ENCODE results near the gene PHF19.

Gene PHF19

DNA sequence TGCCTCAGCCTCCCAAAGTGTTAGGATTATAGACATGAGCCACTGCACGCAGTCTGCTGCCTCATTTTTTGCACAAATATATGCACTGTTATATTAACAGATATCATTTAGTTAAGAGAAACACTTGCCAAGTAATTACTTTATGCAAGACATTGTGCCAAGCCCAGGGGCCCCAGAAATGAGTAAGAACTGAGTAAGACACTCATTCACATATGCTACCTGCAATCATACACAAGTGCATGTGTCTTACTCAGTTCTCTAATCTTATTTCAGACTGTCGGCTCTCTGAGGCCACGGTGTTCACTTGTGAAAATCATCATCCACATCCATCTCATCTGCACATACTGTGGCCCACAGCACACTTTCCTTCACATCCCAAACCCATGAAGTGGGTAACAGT lies 33.7 kb upstream of the PHF19 start:
- no peak overlapping the region for H4K12ac ChIP-seq (ENCODE audit: low read depth, low read length)

DNA sequence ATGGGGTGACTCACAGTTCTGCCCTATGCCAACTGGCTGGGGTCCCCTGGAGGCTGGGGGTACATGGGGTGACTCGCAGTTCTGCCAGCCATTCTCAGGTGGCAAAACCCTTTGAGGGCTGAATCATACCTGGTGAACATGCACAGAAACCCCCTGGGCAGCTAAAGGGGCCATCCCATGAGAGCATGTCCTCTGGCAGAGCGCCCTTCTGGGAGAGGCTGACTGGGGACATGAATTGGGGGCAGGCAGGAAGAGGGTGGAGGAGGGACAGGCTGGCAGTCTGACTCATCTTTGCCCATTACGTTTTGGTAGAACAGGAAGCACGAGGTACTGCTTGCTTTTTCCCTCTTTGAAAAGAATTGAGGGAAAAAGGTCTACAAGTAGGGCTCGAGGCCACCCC lies 32.9 kb upstream of the PHF19 start:
- no peak for DNase-seq
- Histone ChIP-seq H4K91ac (ENCODE audit: low read depth, low read length) (no peak overlapping the region), H3K4me1 (ENCODE audit: control insufficient read depth in 1 of 2, insufficient read depth in 2 of 2, low read length in 2 of 2) (no peaks in the 10 kb centered on the region), H3K27ac (ENCODE audit: low read depth, low read length) (no peak overlapping the region), H3K9ac (ENCODE audit: low read length) (no peak overlapping the region), H3K18ac (ENCODE audit: low read length) (no peak overlapping the region), H3K4me3 (ENCODE audit: low read depth, low read length) (no peak overlapping the region), H3K36me3 (ENCODE audit: control insufficient read depth in 1 of 2, insufficient read depth in 2 of 2, low read length in 2 of 2) (no peaks in the 10 kb centered on the region), H4K8ac (ENCODE audit: low read depth, low read length) (no peak overlapping the region), H3K79me1 (ENCODE audit: low read length) (no peaks in the 10 kb centered on the region), H4K12ac (ENCODE audit: low read depth, low read length) (no peak overlapping the region), H3K79me2 (ENCODE audit: control insufficient read depth, insufficient read depth, low read length, poor library complexity) (no peaks in the 10 kb centered on the region), H2BK120ac (ENCODE audit: insufficient read depth, low read length, poor library complexity) (no peak overlapping the region), H2AK5ac (ENCODE audit: low read length) (no peak overlapping the region), H3K9me3 (ENCODE audit: insufficient read depth, low read depth, low read length) (peaks cover 3% of the 10 kb centered on the region), H2AFZ (ENCODE audit: insufficient read depth, low read length, poor library complexity) (no peak overlapping the region), H3K14ac (ENCODE audit: low read length) (no peak overlapping the region), H3K4me2 (ENCODE audit: low read length) (no peak overlapping the region), H3K27me3 (ENCODE audit: insufficient read depth, low read length) (no peaks in the 10 kb centered on the region), H3K23ac (ENCODE audit: low read length) (no peak overlapping the region), H2BK5ac (ENCODE audit: low read depth, low read length, poor library complexity) (no peak overlapping the region), H3K4ac (ENCODE audit: low read depth, low read length) (no peak overlapping the region), H2BK12ac (ENCODE audit: low read length) (no peak overlapping the region)
- WGBS (ENCODE audit: extremely low coverage, insufficient coverage, insufficient read length), result no CpG with 5 or more reads among the region's 5 CpGs

More for the DNA sequence above, 33.7 kb upstream of the PHF19 start:
- no peak for DNase-seq
- Histone ChIP-seq H2BK5ac (ENCODE audit: low read depth, low read length, poor library complexity) (no peak overlapping the region), H3K79me2 (ENCODE audit: control insufficient read depth, insufficient read depth, low read length, poor library complexity) (no peaks in the 10 kb centered on the region), H3K4ac (ENCODE audit: low read depth, low read length) (no peak overlapping the region), H3K9me3 (ENCODE audit: insufficient read depth, low read depth, low read length) (peaks cover 3% of the 10 kb centered on the region), H3K23ac (ENCODE audit: low read length) (no peak overlapping the region), H3K4me1 (ENCODE audit: control insufficient read depth in 1 of 2, insufficient read depth in 2 of 2, low read length in 2 of 2) (no peaks in the 10 kb centered on the region), H3K79me1 (ENCODE audit: low read length) (no peaks in the 10 kb centered on the region), H3K9ac (ENCODE audit: low read length) (no peak overlapping the region), H4K8ac (ENCODE audit: low read depth, low read length) (no peak overlapping the region), H3K27ac (ENCODE audit: low read depth, low read length) (no peak overlapping the region), H2BK120ac (ENCODE audit: insufficient read depth, low read length, poor library complexity) (no peak overlapping the region), H2AK5ac (ENCODE audit: low read length) (no peak overlapping the region), H3K27me3 (ENCODE audit: insufficient read depth, low read length) (no peaks in the 10 kb centered on the region), H3K18ac (ENCODE audit: low read length) (no peak overlapping the region), H3K36me3 (ENCODE audit: control insufficient read depth in 1 of 2, insufficient read depth in 2 of 2, low read length in 2 of 2) (no peaks in the 10 kb centered on the region), H3K4me3 (ENCODE audit: low read depth, low read length) (no peak overlapping the region), H2BK12ac (ENCODE audit: low read length) (no peak overlapping the region), H3K4me2 (ENCODE audit: low read length) (no peak overlapping the region), H4K91ac (ENCODE audit: low read depth, low read length) (no peak overlapping the region), H2AFZ (ENCODE audit: insufficient read depth, low read length, poor library complexity) (no peak overlapping the region), H3K14ac (ENCODE audit: low read length) (no peak overlapping the region)
- no CpG with 5 or more reads among the region's 3 CpGs for WGBS (ENCODE audit: extremely low coverage, insufficient coverage, insufficient read length)

DNA sequence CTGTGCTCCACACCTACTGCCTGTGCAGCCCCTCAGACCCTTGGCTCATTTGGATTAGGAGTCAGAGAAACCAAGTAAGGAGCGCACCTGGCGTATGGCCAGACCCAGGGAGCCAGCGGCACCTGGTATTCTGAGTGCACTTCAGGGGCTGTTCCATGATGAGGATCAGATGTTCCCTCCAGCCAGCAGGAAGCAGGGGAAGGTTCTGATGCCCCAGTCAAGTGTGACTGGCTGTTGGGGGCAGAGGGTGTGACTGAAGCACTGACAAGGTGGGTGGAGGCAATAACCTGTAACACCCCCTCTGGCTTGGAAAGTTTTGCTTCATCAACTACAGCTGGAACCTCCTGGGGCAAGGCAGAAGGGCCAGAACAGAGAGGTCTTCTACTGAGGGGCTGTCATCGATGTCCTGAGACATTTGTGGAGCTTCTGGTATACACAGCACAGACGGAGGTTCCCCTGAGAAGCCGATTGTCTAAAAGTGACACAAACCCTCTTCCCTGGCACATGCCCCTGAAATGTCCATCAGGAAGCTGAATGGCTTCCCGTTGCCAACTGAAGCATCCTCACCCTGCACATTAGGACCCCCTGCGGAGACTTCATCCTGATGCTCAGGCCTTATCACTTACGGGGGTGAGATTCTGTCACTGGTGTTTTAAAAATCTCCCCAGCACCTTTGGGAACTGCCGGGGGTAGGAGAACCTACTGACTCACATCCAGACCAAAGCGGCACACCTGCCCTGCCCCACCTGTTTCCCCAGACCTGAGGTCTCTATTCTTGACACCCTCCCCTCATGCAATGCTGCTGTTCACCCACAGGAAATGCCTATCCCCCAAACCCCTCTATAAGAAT lies 28.6 kb upstream of the PHF19 start:
- no peak overlapping the region for H2BK5ac ChIP-seq (ENCODE audit: low read depth, low read length, poor library complexity)
- no peak overlapping the region for H3K9ac ChIP-seq (ENCODE audit: low read length)
- no peaks in the 10 kb centered on the region for H3K4me1 ChIP-seq (ENCODE audit: control insufficient read depth in 1 of 2, insufficient read depth in 2 of 2, low read length in 2 of 2)
- no peak overlapping the region for H2AFZ ChIP-seq (ENCODE audit: insufficient read depth, low read length, poor library complexity)
- no peak overlapping the region for H4K8ac ChIP-seq (ENCODE audit: low read depth, low read length)
- H3K14ac ChIP-seq (ENCODE audit: low read length), result no peak overlapping the region
- H2BK120ac ChIP-seq (ENCODE audit: insufficient read depth, low read length, poor library complexity), result no peak overlapping the region
- H3K4me2 ChIP-seq (ENCODE audit: low read length), result no peak overlapping the region
- no peaks in the 10 kb centered on the region for H3K79me2 ChIP-seq (ENCODE audit: control insufficient read depth, insufficient read depth, low read length, poor library complexity)
- no peak overlapping the region for H3K18ac ChIP-seq (ENCODE audit: low read length)
- no peak overlapping the region for H3K4me3 ChIP-seq (ENCODE audit: low read depth, low read length)
- no peak overlapping the region for H3K4ac ChIP-seq (ENCODE audit: low read depth, low read length)
- no CpG with 5 or more reads among the region's 11 CpGs for WGBS (ENCODE audit: extremely low coverage, insufficient coverage, insufficient read length)
- no peaks in the 10 kb centered on the region for H3K36me3 ChIP-seq (ENCODE audit: control insufficient read depth in 1 of 2, insufficient read depth in 2 of 2, low read length in 2 of 2)
- DNase-seq, result no peak
- H3K27ac ChIP-seq (ENCODE audit: low read depth, low read length), result no peak overlapping the region
- H4K91ac ChIP-seq (ENCODE audit: low read depth, low read length), result no peak overlapping the region
- peaks cover 3% of the 10 kb centered on the region for H3K9me3 ChIP-seq (ENCODE audit: insufficient read depth, low read depth, low read length)
- H3K23ac ChIP-seq (ENCODE audit: low read length), result no peak overlapping the region
- no peaks in the 10 kb centered on the region for H3K79me1 ChIP-seq (ENCODE audit: low read length)
- H4K12ac ChIP-seq (ENCODE audit: low read depth, low read length), result no peak overlapping the region
- no peak overlapping the region for H2BK12ac ChIP-seq (ENCODE audit: low read length)
- no peaks in the 10 kb centered on the region for H3K27me3 ChIP-seq (ENCODE audit: insufficient read depth, low read length)
- no peak overlapping the region for H2AK5ac ChIP-seq (ENCODE audit: low read length)

DNA sequence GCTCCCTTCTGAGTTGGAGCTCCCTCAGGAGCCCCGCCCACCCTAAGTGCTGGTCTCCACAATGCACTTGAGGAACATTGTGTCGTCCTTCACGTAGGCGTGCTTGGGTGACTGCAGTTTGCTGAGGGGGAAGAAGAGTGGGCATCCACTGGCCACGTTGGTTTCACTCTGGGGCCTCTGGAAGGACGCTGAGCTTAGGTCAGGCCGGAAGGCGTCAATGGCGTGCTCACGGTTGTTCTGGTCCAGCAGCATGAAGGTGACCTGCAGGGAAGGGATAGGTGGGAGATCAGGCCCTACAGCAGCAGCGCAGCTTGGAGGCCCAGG lies 28.0 kb upstream of the PHF19 start:
- Histone ChIP-seq H3K18ac (ENCODE audit: low read length) (no peak overlapping the region), H4K8ac (ENCODE audit: low read depth, low read length) (no peak overlapping the region), H2BK5ac (ENCODE audit: low read depth, low read length, poor library complexity) (no peak overlapping the region), H2AFZ (ENCODE audit: insufficient read depth, low read length, poor library complexity) (no peak overlapping the region), H3K23ac (ENCODE audit: low read length) (no peak overlapping the region), H3K9ac (ENCODE audit: low read length) (no peak overlapping the region), H3K36me3 (ENCODE audit: control insufficient read depth in 1 of 2, insufficient read depth in 2 of 2, low read length in 2 of 2) (no peaks in the 10 kb centered on the region), H3K9me3 (ENCODE audit: insufficient read depth, low read depth, low read length) (peaks cover 3% of the 10 kb centered on the region), H2BK120ac (ENCODE audit: insufficient read depth, low read length, poor library complexity) (no peak overlapping the region), H3K79me2 (ENCODE audit: control insufficient read depth, insufficient read depth, low read length, poor library complexity) (no peaks in the 10 kb centered on the region), H4K91ac (ENCODE audit: low read depth, low read length) (no peak overlapping the region), H2BK12ac (ENCODE audit: low read length) (no peak overlapping the region), H3K4me3 (ENCODE audit: low read depth, low read length) (no peak overlapping the region), H2AK5ac (ENCODE audit: low read length) (no peak overlapping the region), H4K12ac (ENCODE audit: low read depth, low read length) (no peak overlapping the region), H3K4me1 (ENCODE audit: control insufficient read depth in 1 of 2, insufficient read depth in 2 of 2, low read length in 2 of 2) (no peaks in the 10 kb centered on the region), H3K4ac (ENCODE audit: low read depth, low read length) (no peak overlapping the region), H3K27me3 (ENCODE audit: insufficient read depth, low read length) (no peaks in the 10 kb centered on the region), H3K14ac (ENCODE audit: low read length) (no peak overlapping the region), H3K79me1 (ENCODE audit: low read length) (no peaks in the 10 kb centered on the region), H3K27ac (ENCODE audit: low read depth, low read length) (no peak overlapping the region), H3K4me2 (ENCODE audit: low read length) (no peak overlapping the region)
- no CpG with 5 or more reads among the region's 11 CpGs for WGBS (ENCODE audit: extremely low coverage, insufficient coverage, insufficient read length)
- DNase-seq, result no peak

Data from trophoblast cell (in vitro differentiated cells and primary cell).